ENCODE results near the gene RIPOR3.

Gene RIPOR3

GRCh38 chr20:50686821-50687220 lies 4.5 kb downstream of the RIPOR3 start:
- Histone ChIP-seq H3K27me3 (ENCODE audit: insufficient read depth, low read length) (no peaks in the 10 kb centered on the region; the same call in none of the 2 replicates), H4K20me1 (ENCODE audit: insufficient read depth, low read length) (no peaks in the 10 kb centered on the region), H3K9ac (ENCODE audit: low read length) (no peak overlapping the region), H3K9me3 (ENCODE audit: low read length) (no peaks in the 10 kb centered on the region), H2AFZ (ENCODE audit: low read length) (no peak overlapping the region), H3K4me2 (ENCODE audit: low read length) (no peak overlapping the region), H3K79me2 (ENCODE audit: insufficient read depth, low read length) (no peaks in the 10 kb centered on the region), H3K4me1 (ENCODE audit: insufficient read depth, low read length, severe bottlenecking) (no peaks in the 10 kb centered on the region), H3K9me2 (ENCODE audit: low read depth, low read length) (no peaks in the 10 kb centered on the region), H3K4me3 (ENCODE audit: low read depth, low read length, poor library complexity, severe bottlenecking) (no peak overlapping the region), H3K27ac (ENCODE audit: low read depth, low read length, poor library complexity, severe bottlenecking) (no peak overlapping the region), H3F3A (ENCODE audit: insufficient read depth, low read length) (no peaks in the 10 kb centered on the region), H3K36me3 (ENCODE audit: insufficient read depth, low read length) (no peaks in the 10 kb centered on the region)
- no peak for TF ChIP-seq CTCF (IDR thresholded peaks at IDR 0.05; ENCODE audit: low read length)

- no peak overlapping the region for H3K4me2 ChIP-seq (ENCODE audit: low read length)
- H3K27me3 ChIP-seq (ENCODE audit: insufficient read depth, low read length) = no peaks in the 10 kb centered on the region; the same call in 1 of the 2 replicates
- H3F3A ChIP-seq (ENCODE audit: insufficient read depth, low read length) = no peaks in the 10 kb centered on the region
- H3K9me3 ChIP-seq (ENCODE audit: low read length) = no peaks in the 10 kb centered on the region
- no peak overlapping the region for H2AFZ ChIP-seq (ENCODE audit: low read length)
- H3K9ac ChIP-seq (ENCODE audit: low read length) = no peak overlapping the region
- no peaks in the 10 kb centered on the region for H4K20me1 ChIP-seq (ENCODE audit: insufficient read depth, low read length)
- H3K4me1 ChIP-seq (ENCODE audit: insufficient read depth, low read length, severe bottlenecking) = no peaks in the 10 kb centered on the region
- H3K79me2 ChIP-seq (ENCODE audit: insufficient read depth, low read length) = no peaks in the 10 kb centered on the region
- H3K27ac ChIP-seq (ENCODE audit: low read depth, low read length, poor library complexity, severe bottlenecking) = no peak overlapping the region
- H3K4me3 ChIP-seq (ENCODE audit: low read depth, low read length, poor library complexity, severe bottlenecking) = no peak overlapping the region
- no peak for TF ChIP-seq CTCF (IDR thresholded peaks at IDR 0.05; ENCODE audit: low read length)
- no peak for TF ChIP-seq EZH2 (IDR thresholded peaks at IDR 0.05; ENCODE audit: borderline replicate concordance, low read length)
- no peaks in the 10 kb centered on the region for H3K9me2 ChIP-seq (ENCODE audit: low read depth, low read length)
- H3K36me3 ChIP-seq (ENCODE audit: insufficient read depth, low read length) = no peaks in the 10 kb centered on the region
Measured at GRCh38 chr20:50683570-50683969, 7.8 kb downstream of the RIPOR3 start.

GRCh38 chr20:50682947-50683530 lies 8.3 kb downstream of the RIPOR3 start:
- Histone ChIP-seq H3K27ac (ENCODE audit: low read depth, low read length, poor library complexity, severe bottlenecking) (no peak overlapping the region), H3F3A (ENCODE audit: insufficient read depth, low read length) (no peaks in the 10 kb centered on the region), H3K27me3 (ENCODE audit: insufficient read depth, low read length) (no peaks in the 10 kb centered on the region; the same call in 1 of the 2 replicates), H3K4me2 (ENCODE audit: low read length) (no peak overlapping the region), H3K36me3 (ENCODE audit: insufficient read depth, low read length) (no peaks in the 10 kb centered on the region), H3K4me3 (ENCODE audit: low read depth, low read length, poor library complexity, severe bottlenecking) (no peak overlapping the region), H4K20me1 (ENCODE audit: insufficient read depth, low read length) (no peaks in the 10 kb centered on the region), H3K79me2 (ENCODE audit: insufficient read depth, low read length) (no peaks in the 10 kb centered on the region), H3K9me2 (ENCODE audit: low read depth, low read length) (no peaks in the 10 kb centered on the region), H3K9me3 (ENCODE audit: low read length) (no peaks in the 10 kb centered on the region), H3K9ac (ENCODE audit: low read length) (no peak overlapping the region), H2AFZ (ENCODE audit: low read length) (no peak overlapping the region), H3K4me1 (ENCODE audit: insufficient read depth, low read length, severe bottlenecking) (no peaks in the 10 kb centered on the region)
- TF ChIP-seq CTCF (IDR thresholded peaks at IDR 0.05; ENCODE audit: low read length) (no peak), EZH2 (IDR thresholded peaks at IDR 0.05; ENCODE audit: borderline replicate concordance, low read length) (no peak)
